ENCODE measurements around the gene MYO1H.

Gene MYO1H

DNA sequence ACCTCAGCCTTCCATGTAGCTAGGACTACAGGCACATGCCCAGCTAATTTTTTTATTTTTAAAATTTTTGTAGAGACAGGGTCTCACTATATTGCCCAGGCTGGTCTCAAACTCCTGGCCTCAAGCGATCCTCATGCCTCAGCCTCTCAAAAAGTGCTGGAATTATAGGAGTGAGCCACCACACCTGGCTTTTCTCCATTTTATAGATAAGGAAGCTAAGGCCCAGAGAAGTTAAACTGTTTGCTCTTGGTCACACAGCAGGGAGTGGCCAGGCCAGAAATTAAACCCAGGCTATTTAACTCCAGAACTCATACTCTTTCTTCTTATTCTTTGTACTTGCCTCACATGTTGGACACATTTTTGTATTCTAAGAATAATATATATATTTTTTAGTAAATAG lies 146.2 kb downstream of the MYO1H start:
- DNase-seq = no peak

DNA sequence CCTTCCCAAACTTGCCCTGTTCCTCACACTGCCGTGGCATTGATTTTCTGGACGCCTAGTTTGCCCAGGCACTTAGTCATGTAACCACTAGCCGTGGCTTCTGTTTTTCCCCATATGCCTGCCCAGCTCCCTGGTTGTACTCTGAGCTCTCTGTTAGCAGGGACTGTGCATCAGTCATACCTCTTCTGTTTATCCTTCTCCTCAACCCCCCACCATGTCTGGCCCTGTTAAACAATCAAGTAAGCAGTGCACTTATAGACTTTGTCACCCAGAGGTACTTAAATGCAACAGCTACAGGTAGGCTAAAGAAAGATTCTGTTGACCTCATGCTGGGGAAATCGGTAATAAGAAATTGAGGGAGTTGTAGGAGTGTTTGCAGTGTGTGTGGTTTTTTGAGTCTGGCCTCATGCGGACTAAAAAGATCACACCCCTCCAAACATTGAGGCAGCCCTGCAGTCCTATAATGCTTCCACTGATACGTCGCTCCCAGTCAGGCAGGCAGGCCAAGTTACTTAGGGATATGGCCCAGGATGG lies 146.7 kb downstream of the MYO1H start:
- no peak for DNase-seq

GRCh38 chr12:109495012-109495411 lies 147.3 kb downstream of the MYO1H start:
- no peak for DNase-seq

DNA sequence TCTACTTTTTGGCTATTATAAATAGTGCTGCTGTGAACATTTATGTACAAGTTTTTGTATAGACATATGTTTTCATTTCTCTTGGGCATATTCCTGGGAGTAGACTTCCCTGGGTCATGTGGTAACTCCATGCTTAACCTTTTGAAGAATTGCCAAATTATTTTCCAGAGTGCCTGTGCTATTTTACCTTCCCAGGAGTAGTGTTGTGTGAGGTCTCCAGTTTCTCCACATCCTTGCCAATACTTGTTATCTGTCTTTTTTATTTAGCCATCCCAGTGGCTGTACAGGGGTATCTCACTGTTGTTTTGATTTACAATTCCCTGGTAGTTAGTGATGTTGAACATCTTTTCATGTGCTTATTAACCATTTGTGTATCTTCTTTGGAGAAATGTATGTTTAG lies 148.6 kb downstream of the MYO1H start:
- DNase-seq = no peak

GRCh38 chr12:109497675-109498074 lies 150.0 kb downstream of the MYO1H start:
- no peak for DNase-seq
